ENCODE data around the gene TRIM67.
A peak's percentile ranks its signal among the peaks of the same experiment; 100 is the strongest.
"Not testable (repeated sequence)": the region's sequence is repeated elsewhere in the genome, so short reads cannot be mapped to it uniquely, and the experiment has no call there.

Gene TRIM67

DNA sequence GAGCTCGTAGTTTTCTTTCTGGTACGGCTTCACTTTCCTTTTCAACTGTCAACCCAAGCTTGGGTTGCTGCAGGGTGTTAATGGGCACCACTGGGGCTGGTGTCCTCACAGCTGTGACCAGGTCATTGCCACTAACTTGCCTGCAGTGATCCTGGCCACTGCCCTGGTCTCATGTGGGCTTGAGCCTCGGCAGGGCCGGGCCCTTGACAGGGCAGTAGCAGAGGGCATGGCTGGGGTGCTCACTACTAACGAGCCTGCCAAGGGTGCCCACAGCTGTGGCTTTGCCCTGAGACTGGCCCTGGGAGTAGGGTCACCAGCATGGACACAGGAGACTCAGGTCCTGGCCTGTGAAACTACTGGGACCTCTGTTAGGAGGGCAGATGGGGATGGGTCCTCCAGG lies 47.7 kb downstream of the TRIM67 start:
- DNase-seq (ENCODE audit: extremely low read depth, low read depth), result no peak
- no peak overlapping the region for H3K4me3 ChIP-seq (replicated peaks; ENCODE audit: low read depth, low read length)
- TF ChIP-seq, protein P1, sequence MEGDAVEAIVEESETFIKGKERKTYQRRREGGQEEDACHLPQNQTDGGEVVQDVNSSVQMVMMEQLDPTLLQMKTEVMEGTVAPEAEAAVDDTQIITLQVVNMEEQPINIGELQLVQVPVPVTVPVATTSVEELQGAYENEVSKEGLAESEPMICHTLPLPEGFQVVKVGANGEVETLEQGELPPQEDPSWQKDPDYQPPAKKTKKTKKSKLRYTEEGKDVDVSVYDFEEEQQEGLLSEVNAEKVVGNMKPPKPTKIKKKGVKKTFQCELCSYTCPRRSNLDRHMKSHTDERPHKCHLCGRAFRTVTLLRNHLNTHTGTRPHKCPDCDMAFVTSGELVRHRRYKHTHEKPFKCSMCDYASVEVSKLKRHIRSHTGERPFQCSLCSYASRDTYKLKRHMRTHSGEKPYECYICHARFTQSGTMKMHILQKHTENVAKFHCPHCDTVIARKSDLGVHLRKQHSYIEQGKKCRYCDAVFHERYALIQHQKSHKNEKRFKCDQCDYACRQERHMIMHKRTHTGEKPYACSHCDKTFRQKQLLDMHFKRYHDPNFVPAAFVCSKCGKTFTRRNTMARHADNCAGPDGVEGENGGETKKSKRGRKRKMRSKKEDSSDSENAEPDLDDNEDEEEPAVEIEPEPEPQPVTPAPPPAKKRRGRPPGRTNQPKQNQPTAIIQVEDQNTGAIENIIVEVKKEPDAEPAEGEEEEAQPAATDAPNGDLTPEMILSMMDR (IDR thresholded peaks at IDR 0.05; ENCODE audit: low read depth, low read length, missing control alignments), result no peak

DNA sequence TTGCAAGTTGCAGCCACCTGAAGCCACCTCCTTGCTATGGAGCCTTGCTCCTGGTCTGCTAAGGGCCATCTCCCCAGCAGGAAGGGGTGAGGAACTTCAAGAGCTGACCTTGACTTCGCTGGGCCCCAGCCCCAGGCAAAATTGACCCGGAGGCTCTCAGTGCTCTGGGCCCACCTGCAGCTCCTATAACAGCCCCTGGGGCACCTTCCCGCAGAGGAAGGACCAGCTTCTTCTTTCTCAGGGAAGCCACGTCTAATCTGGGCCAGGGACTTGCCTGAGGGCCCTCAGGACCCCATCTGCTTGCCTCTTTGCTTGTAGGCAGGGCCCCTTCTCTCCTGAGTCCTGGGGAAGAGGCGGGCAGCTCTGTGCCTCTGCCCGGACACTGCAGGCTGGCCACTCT lies 48.3 kb downstream of the TRIM67 start:
- DNase-seq (ENCODE audit: extremely low read depth, low read depth), result no peak
- TF ChIP-seq, protein P1 (IDR thresholded peaks at IDR 0.05; ENCODE audit: low read depth, low read length, missing control alignments), result no peak

DNA sequence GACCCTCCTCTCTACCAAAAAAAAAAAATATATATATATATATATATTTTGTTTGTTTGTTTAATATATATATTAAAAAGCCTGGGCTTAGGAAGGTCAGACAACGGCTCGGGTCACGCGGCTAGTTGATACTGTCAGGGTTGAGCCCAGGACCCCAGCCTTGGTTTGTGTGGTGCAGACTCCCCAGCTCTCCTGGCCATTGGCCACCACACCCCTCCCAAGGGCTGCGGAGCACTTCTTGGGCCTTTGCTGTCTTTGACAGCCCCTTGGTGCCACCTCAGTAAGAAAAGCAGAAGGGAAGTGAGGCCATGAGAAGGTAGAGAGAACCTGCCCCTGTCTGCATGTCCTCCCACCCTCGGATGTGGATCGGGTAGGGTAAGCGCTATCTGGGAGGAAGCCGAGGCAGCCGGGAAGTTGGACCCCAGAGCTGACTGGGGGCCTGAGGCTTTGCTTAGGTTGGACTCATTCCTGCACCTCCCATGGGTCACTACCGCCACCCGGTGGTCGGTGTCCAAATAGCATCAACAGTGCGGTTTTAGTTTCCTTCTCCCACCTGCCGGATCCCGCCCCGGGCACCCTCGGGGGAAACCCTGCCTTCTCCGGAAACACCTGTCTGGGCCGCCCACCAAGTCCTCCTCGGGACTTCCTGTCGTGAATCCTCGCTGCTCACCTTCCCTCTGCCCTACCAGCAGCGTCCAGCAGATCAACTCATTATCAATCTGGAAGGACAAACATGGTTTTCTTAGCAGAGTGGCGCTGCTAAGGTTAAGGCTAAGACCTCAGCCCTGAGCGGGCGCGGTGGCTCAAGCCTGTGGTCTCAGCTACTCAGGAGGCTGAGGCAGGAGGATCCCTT lies 49.4 kb downstream of the TRIM67 start:
- DNase-seq (ENCODE audit: extremely low read depth, low read depth), result peak; percentile 29
- TF ChIP-seq, protein P1 (IDR thresholded peaks at IDR 0.05; ENCODE audit: low read depth, low read length, missing control alignments), result peak; percentile 85
- peak overlapping the region; percentile 32 for H3K4me3 ChIP-seq (replicated peaks; ENCODE audit: low read depth, low read length)

More for the DNA sequence above, 48.3 kb downstream of the TRIM67 start:
- no peak overlapping the region for H3K4me3 ChIP-seq (replicated peaks; ENCODE audit: low read depth, low read length)

DNA sequence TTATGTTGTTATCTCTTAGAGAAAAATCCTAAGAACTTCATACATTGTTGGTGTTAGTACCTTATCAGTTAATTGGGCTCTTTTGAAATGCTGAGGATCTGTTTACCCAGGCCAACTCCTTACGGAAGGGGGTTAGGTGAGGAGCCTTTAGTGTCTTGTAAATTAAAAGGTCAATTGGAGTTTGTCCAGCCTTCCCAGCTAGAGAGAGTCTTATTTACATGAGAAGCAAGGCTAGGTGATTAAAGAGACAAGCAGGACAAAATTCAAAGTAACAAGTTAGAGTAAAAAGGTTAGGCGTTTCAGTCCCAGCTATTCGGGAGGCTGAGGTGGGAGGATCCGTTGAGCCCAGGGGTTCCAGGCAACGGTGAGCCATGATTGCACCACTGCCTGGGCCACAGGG lies 50.4 kb downstream of the TRIM67 start:
- DNase-seq (ENCODE audit: extremely low read depth, low read depth); H3K4me3 ChIP-seq (replicated peaks; ENCODE audit: low read depth, low read length): not testable (repeated sequence)

DNA sequence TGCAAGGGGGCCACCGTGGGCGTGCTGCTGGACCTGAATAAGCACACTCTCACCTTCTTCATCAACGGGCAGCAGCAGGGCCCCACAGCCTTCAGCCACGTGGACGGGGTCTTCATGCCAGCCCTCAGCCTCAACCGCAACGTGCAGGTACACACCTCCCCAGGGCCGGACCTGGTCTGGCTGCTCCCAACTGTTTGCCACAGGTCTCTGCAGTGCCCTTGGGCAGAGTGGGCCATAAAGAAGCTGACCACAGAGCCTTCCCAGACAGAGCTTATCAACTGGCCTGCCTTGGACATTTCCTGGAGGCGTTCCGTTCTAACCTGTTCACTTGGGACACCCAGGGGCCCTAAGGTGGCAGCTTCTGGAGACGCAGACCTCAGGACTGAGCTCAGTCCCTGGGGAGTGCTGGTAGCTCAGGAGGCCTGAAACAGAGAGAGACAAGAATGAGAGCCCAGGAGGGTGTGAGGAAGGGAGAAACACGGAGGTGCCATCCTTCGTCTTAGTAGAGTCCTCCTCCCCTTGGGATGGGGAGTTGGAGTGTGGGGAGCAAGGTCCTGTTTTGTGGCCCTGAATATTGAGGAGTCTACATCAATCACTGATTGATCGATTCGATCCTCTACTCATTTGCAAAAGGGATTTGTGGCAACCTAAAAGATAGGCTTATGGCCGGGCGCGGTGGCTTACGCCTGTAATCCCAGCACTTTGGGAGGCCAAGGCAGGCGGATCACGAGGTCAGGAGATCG lies 52.1 kb downstream of the TRIM67 start:
- no peak overlapping the region for H3K4me3 ChIP-seq (replicated peaks; ENCODE audit: low read depth, low read length)
- TF ChIP-seq, protein P1 (IDR thresholded peaks at IDR 0.05; ENCODE audit: low read depth, low read length, missing control alignments), result no peak
- no peak for DNase-seq (ENCODE audit: extremely low read depth, low read depth)

DNA sequence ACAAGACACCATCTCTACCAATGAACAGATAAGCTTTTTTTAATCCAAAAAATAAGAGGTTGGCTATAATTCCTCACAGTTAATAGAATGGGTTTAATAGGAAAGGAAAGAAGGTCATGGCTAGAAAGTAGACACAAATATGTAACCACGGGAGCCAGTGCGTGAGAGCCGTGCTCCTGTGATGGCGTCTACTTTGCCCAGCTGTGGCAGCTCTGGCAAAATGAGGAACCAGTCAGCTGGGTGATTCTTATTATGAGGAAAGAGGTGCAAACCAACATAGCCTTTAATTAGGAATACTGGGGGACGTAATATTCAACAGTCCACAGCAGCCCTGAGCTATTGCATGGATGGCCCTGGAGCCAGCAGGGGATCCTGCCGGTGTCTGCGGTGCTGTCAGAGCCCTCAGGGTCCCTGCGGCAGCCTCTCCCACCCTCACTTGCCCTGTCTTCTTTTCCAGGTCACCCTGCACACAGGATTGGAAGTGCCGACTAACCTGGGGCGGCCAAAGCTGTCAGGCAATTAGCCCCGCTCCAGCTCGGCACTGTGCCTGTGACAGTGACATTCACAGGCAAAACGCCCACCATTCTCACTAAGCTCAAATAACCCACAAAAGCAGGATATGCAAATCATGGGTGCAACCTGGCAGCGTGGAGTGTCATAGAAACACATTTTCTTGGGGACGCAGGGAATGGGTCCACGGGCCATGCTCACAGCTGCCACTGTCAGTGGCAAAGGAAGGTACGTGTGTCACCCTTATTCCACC lies 53.2 kb downstream of the TRIM67 start:
- TF ChIP-seq, protein P1 (IDR thresholded peaks at IDR 0.05; ENCODE audit: low read depth, low read length, missing control alignments), result no peak
- no peak for DNase-seq (ENCODE audit: extremely low read depth, low read depth)
- H3K4me3 ChIP-seq (replicated peaks; ENCODE audit: low read depth, low read length), result no peak overlapping the region

All from HFF-Myc (cell line).